ENCODE results near the gene VPS35L.
A peak's percentile ranks its signal among the peaks of the same experiment; 100 is the strongest.
"Not testable (repeated sequence)": the region's sequence is repeated elsewhere in the genome, so short reads cannot be mapped to it uniquely, and the experiment has no call there.

VPS35L gene

GRCh38 chr16:19710991-19711545, 155.6 kb downstream of the VPS35L start:
- no peak for DNase-seq (ENCODE audit: low read depth in 2 of 2)

- DNase-seq (ENCODE audit: low read depth in 2 of 2): no peak
Observed at GRCh38 chr16:19711643-19712042, 156.1 kb downstream of the VPS35L start.

DNA sequence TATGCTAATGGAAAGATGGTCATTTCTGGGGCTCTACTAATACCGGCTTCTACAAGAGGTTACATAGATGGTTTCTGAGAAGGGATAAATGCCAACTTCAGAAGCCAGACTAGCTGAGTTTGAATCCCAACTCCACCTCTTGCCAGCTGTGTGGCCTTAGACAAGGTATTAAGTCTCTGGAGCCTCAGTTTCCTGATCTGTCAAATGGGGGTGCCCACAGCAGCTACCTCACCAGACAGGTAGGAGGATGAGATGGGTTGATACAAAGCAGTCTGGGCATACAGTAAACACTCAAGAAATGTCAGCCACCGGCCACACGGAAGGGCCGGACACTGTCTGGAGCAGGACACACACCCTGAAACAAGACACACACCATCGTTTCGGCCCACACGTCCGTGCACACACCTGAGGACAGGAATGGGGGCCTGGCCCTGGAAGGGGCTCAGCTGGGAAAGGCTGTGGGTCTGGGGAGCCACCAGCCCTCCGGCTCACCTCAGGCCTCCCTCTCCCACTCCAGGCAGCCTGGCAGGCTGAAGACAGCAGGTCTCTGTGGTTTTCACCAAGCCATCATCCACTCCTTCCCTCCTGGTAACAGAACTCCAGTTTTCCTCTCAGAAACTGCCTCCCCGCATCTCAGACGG, 157.0 kb downstream of the VPS35L start:
- no peak for DNase-seq (ENCODE audit: low read depth in 2 of 2)

GRCh38 chr16:19713697-19714096, 158.2 kb downstream of the VPS35L start:
- no peak for DNase-seq (ENCODE audit: low read depth in 2 of 2)

GRCh38 chr16:19715566-19715965, 160.1 kb downstream of the VPS35L start:
- no peak for DNase-seq (ENCODE audit: low read depth in 2 of 2)

DNA sequence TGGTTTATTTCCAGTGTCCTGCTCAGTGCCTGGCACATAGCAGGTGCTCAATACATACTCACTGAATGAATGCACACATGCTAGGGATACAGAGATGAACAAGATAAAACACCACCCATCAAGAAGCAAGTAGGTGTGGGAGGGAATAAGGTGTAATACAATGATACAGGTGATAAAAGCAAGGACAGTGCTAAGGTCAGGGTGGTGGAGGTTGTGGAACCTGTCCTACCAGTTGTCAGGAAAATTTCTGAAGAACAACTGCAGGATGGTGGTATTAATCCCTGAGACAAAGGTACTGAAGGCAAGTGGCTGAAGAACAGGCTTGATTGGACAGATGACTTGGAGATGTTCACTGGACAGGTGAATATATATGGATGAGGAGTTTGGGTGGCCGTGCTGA, 160.7 kb downstream of the VPS35L start:
- no peak for DNase-seq (ENCODE audit: low read depth in 2 of 2)

- DNase-seq (ENCODE audit: low read depth in 2 of 2): not testable (repeated sequence)
Observed at GRCh38 chr16:19716728-19717127, 161.2 kb downstream of the VPS35L start.

DNA sequence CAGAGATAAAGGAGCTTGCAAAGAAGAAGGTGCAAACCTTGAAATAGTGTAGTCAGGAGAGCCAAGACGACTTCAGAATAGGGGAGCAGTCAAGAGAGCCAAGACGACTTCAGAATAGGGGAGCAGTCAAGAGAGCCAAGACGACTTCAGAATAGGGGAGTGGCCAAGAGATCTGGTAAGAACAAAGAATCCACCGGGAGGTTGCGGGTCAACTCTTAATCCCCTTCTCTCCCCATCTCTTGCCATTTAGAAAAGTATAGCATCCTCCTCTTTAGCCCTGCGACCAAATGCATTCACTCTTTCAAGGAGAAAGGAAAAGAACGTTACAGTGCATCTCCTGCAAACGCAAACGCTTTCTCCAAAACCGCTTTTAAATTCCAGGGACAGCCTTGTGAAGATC, 161.8 kb downstream of the VPS35L start:
- DNase-seq (ENCODE audit: low read depth in 2 of 2): no peak

- DNase-seq (ENCODE audit: low read depth in 2 of 2): peak; percentile 83 to 85
Observed at GRCh38 chr16:19717741-19718623, 162.5 kb downstream of the VPS35L start, which contains the start of the genes IQCK and KNOP1. Gene IQCK (plus strand): TSS chr16:19718271. CDS start chr16:19718307, 36 bp downstream. Gene KNOP1 (minus strand): TSS chr16:19718227. CDS start chr16:19715035, 3,192 bp downstream.

DNA sequence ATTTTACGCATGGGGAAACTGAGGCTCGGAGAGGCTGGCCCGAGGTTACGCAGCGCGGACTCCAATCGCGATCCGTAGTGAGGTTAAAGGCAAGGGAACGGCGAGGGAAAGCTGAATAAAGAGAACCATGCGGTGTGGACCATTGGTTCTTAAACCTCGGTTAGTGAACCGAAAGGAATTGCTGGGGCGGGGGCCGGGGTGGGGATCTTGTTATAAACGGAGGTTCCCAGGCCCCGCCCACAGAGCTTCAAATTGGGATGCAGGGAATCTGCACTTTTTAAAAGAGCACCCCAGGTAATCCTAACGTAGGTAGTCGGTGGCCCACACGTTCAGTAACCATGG, 163.1 kb downstream of the VPS35L start:
- DNase-seq (ENCODE audit: low read depth in 2 of 2): no peak

GRCh38 chr16:19722269-19722952, 166.9 kb downstream of the VPS35L start:
- no peak for DNase-seq (ENCODE audit: low read depth in 2 of 2)

- DNase-seq (ENCODE audit: low read depth in 2 of 2): no peak
Observed at GRCh38 chr16:19722981-19723380, 167.5 kb downstream of the VPS35L start.

- DNase-seq (ENCODE audit: low read depth in 2 of 2): no peak
Observed at GRCh38 chr16:19728636-19728965, 173.1 kb downstream of the VPS35L start.

DNA sequence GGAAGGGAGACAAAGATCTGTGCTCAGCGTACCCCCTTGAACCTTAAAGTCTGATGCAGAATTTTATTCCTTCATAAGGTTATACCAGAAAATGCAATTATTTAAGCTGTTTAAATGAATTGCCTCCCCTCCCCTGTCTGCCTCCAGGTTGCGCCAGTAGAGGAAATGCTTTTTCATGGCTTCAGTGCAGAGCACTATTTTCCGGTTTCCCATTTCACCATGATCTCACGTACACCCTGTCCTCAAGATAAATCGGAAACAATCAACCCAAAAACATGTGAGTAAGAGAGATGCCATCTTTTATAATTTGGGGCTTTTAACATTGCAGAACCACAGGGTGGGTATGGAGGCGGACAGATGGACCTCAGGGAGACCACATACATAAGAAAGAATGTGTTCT, 178.0 kb downstream of the VPS35L start:
- DNase-seq (ENCODE audit: low read depth in 2 of 2): no peak

GRCh38 chr16:19735074-19735867, 179.8 kb downstream of the VPS35L start:
- DNase-seq (ENCODE audit: low read depth in 2 of 2): no peak

DNA sequence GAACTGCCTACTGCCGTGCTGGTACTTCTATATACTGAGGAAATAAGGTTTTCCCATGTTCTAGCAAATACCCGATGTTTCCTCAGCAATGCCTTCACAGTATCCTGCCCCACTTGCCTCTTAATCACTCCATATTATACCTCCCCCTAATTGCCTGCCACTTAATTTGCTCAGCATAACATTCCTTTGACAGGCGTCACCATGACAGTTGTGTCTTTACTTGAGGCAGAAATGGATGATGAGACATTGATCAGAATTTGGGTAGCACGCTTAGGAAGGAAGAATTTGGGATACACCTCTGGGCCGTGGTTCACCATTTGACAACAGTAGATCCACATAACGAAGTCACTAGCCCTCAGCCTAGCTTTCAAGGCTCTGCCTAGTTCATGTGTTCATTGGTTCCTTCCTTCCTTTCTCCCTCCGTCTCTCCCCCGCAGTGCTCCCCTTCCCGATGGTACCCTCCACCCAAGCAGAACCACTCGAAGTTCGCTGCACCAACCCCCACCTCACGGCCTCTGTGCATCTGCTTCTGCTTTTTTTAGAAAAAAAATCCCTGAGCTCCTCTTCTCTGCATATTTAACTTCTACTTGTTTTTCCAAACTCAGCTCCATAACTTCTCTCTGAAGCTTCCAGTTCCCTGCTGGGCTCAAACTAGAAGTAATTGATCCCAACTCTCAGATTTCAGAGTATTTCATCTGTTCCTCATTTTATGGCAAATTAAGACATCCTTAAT, 182.0 kb downstream of the VPS35L start:
- no peak for DNase-seq (ENCODE audit: low read depth in 2 of 2)

DNA sequence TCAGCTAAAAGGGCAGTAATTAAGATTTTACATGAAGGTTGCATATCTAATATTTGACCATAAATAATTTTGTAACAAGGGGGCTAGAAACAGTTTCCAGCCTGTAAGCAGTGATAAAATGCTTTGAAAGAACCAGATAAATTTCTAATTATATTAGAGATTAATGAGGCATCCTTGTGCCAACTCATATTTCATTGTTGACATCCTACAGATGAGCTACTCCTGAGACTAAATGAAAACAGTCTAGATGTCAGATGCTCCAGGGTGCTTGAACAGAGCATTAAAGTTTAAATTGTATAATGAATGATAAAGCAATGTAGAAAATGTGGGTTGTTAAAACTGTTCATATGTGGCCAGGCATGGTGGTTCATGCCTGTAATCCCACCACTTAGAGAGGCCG, 185.9 kb downstream of the VPS35L start:
- DNase-seq (ENCODE audit: low read depth in 2 of 2): no peak

DNA sequence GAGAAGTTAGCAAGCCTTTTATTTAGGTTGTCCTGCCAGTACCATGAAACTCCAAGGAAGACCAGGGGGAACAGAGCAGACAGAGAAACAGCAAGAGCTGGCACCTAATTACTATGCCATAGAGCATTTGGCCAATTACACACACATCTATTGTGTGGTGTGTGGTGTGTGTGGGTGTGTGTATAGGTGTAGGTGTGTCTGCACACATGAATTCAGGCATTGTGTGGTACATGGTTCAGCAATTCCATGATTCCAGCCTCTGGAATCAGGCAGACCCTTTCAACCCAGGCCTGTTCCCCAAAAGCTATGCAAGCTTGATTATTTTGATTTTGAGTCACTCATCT, 188.3 kb downstream of the VPS35L start:
- DNase-seq (ENCODE audit: low read depth in 2 of 2): no peak

GRCh38 chr16:19744670-19745069, 189.2 kb downstream of the VPS35L start:
- DNase-seq (ENCODE audit: low read depth in 2 of 2): no peak

- DNase-seq (ENCODE audit: low read depth in 2 of 2): no peak
Observed at GRCh38 chr16:19745286-19746010, 189.9 kb downstream of the VPS35L start.

All from stimulated activated CD8-positive, alpha-beta memory T cell treated with anti-CD3 and anti-CD28 coated beads, Interleukin-2, amount 100 ng/mL, for 48 hours (primary cell).